Measurements from ENCODE around the gene FHIT. TPM values are rescaled to one million over a fixed set of nuclear protein-coding genes. Genes with fewer than 3 reads are reported as not detected.

FHIT gene
- total and polyA plus RNA-seq, 4 donors = 2.1 to 14.7 (median 6.6) TPM

- H3K9me3 ChIP-seq (ENCODE audit: control insufficient read depth in 4 of 4, low read length in 3 of 4) = no peaks in the 10 kb centered on the region
- 89% methylated on average over 3 of the region's 3 CpGs for WGBS
- no peak for TF ChIP-seq MAX (IDR thresholded peaks at IDR 0.05)
- no peak for TF ChIP-seq FOXA1 (IDR thresholded peaks at IDR 0.05)
- no peak for TF ChIP-seq ZBTB33 (IDR thresholded peaks at IDR 0.05)
- no peak overlapping the region for H3K9ac ChIP-seq (ENCODE audit: low read depth in 1 of 2, low read length in 2 of 2)
- H3K27me3 ChIP-seq (ENCODE audit: control insufficient read depth in 4 of 4, insufficient read depth in 4 of 4, low read length in 3 of 4) = no peaks in the 10 kb centered on the region
- H3K4me3 ChIP-seq (ENCODE audit: low read depth in 1 of 3, low read length in 3 of 3) = no peak overlapping the region
- no peak overlapping the region for H3K27ac ChIP-seq (ENCODE audit: low read depth in 1 of 2, low read length in 2 of 2)
- H3K36me3 ChIP-seq (ENCODE audit: control insufficient read depth in 4 of 4, insufficient read depth in 3 of 4, low read depth in 1 of 4, low read length in 3 of 4) = no peaks in the 10 kb centered on the region
- DNase-seq (ENCODE audit: low spot score) = no peak
- no peaks in the 10 kb centered on the region for H3K4me1 ChIP-seq (ENCODE audit: control insufficient read depth in 4 of 4, insufficient read depth in 4 of 4, low read length in 3 of 4)
Observed at GRCh38 chr3:59779260-59779659, 1472.0 kb downstream of the FHIT start.

- no peak for DNase-seq (ENCODE audit: low spot score)
- H3K4me3 ChIP-seq (ENCODE audit: low read depth in 1 of 3, low read length in 3 of 3) = no peak overlapping the region
- WGBS = 77% methylated on average over 3 of the region's 3 CpGs
- H3K4me1 ChIP-seq (ENCODE audit: control insufficient read depth in 4 of 4, insufficient read depth in 4 of 4, low read length in 3 of 4) = no peaks in the 10 kb centered on the region
- H3K9me3 ChIP-seq (ENCODE audit: control insufficient read depth in 4 of 4, low read length in 3 of 4) = no peaks in the 10 kb centered on the region
- H3K27me3 ChIP-seq (ENCODE audit: control insufficient read depth in 4 of 4, insufficient read depth in 4 of 4, low read length in 3 of 4) = no peaks in the 10 kb centered on the region
- no peaks in the 10 kb centered on the region for H3K36me3 ChIP-seq (ENCODE audit: control insufficient read depth in 4 of 4, insufficient read depth in 3 of 4, low read depth in 1 of 4, low read length in 3 of 4)
- no peak overlapping the region for H3K27ac ChIP-seq (ENCODE audit: low read depth in 1 of 2, low read length in 2 of 2)
- TF ChIP-seq TAF1 (conservative IDR thresholded peaks at IDR 0.05) (no peak), FOXA2 (IDR thresholded peaks at IDR 0.05) (no peak), RAD21 (IDR thresholded peaks at IDR 0.05) (no peak), GABPA (IDR thresholded peaks at IDR 0.05 in 1 of 2, conservative IDR thresholded peaks at IDR 0.05 in 1 of 2) (no peak), NR2F2 (IDR thresholded peaks at IDR 0.05) (no peak), HNF4G (IDR thresholded peaks at IDR 0.05) (no peak), EGR1 (IDR thresholded peaks at IDR 0.05; ENCODE audit: low read depth in 2 of 2) (no peak), HNF4A (conservative IDR thresholded peaks at IDR 0.05) (no peak), ATF3 (IDR thresholded peaks at IDR 0.05) (no peak), FOXA1 (IDR thresholded peaks at IDR 0.05) (no peak), JUND (IDR thresholded peaks at IDR 0.05) (no peak), ZBTB33 (IDR thresholded peaks at IDR 0.05) (no peak)
- no peak overlapping the region for H3K9ac ChIP-seq (ENCODE audit: low read depth in 1 of 2, low read length in 2 of 2)
Observed at GRCh38 chr3:59777667-59778077, 1473.6 kb downstream of the FHIT start.

GRCh38 chr3:59777066-59777465 is 1474.2 kb downstream of the FHIT start:
- no peak for DNase-seq (ENCODE audit: low spot score)
- H3K27ac ChIP-seq (ENCODE audit: low read depth in 1 of 2, low read length in 2 of 2) = no peak overlapping the region
- no peaks in the 10 kb centered on the region for H3K27me3 ChIP-seq (ENCODE audit: control insufficient read depth in 4 of 4, insufficient read depth in 4 of 4, low read length in 3 of 4)
- H3K9me3 ChIP-seq (ENCODE audit: control insufficient read depth in 4 of 4, low read length in 3 of 4) = no peaks in the 10 kb centered on the region
- H3K4me3 ChIP-seq (ENCODE audit: low read depth in 1 of 3, low read length in 3 of 3) = no peak overlapping the region
- H3K9ac ChIP-seq (ENCODE audit: low read depth in 1 of 2, low read length in 2 of 2) = no peak overlapping the region
- H3K36me3 ChIP-seq (ENCODE audit: control insufficient read depth in 4 of 4, insufficient read depth in 3 of 4, low read depth in 1 of 4, low read length in 3 of 4) = no peaks in the 10 kb centered on the region
- 91% methylated on average over 7 of the region's 7 CpGs for WGBS
- no peaks in the 10 kb centered on the region for H3K4me1 ChIP-seq (ENCODE audit: control insufficient read depth in 4 of 4, insufficient read depth in 4 of 4, low read length in 3 of 4)
- TF ChIP-seq HNF4G (IDR thresholded peaks at IDR 0.05) (no peak), FOXA1 (IDR thresholded peaks at IDR 0.05) (no peak), SP1 (IDR thresholded peaks at IDR 0.05) (no peak), TAF1 (conservative IDR thresholded peaks at IDR 0.05) (no peak), REST (IDR thresholded peaks at IDR 0.05) (no peak), YY1 (IDR thresholded peaks at IDR 0.05) (no peak), RXRA (IDR thresholded peaks at IDR 0.05) (no peak), HNF4A (conservative IDR thresholded peaks at IDR 0.05) (no peak), GABPA (IDR thresholded peaks at IDR 0.05 in 1 of 2, conservative IDR thresholded peaks at IDR 0.05 in 1 of 2) (no peak), NR2F2 (IDR thresholded peaks at IDR 0.05) (no peak), ATF3 (IDR thresholded peaks at IDR 0.05) (no peak), MAX (IDR thresholded peaks at IDR 0.05) (no peak)

Measured in liver (tissue), 9 donors.